ENCODE data around the gene SLN.

DNA sequence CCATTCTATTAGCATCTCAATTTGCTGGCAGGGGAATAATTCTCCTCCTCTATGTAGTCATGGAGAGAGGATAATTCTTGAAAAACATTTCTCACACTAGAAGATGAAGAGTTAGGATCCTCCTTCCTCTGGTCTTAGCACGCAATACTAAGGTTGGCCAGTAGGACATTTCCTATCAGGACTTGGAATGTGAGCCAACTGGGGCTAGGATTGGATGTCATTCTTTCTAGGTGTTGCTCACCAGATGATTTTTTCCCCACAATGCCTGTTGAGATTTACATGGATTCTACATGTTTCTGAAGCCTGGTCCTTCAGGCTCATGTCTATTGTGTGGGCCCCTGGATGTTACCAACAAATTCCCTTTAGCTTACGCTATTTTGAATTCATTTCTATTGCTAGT is 28.0 kb downstream of the SLN start:
- TF ChIP-seq, protein P1, sequence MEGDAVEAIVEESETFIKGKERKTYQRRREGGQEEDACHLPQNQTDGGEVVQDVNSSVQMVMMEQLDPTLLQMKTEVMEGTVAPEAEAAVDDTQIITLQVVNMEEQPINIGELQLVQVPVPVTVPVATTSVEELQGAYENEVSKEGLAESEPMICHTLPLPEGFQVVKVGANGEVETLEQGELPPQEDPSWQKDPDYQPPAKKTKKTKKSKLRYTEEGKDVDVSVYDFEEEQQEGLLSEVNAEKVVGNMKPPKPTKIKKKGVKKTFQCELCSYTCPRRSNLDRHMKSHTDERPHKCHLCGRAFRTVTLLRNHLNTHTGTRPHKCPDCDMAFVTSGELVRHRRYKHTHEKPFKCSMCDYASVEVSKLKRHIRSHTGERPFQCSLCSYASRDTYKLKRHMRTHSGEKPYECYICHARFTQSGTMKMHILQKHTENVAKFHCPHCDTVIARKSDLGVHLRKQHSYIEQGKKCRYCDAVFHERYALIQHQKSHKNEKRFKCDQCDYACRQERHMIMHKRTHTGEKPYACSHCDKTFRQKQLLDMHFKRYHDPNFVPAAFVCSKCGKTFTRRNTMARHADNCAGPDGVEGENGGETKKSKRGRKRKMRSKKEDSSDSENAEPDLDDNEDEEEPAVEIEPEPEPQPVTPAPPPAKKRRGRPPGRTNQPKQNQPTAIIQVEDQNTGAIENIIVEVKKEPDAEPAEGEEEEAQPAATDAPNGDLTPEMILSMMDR (conservative IDR thresholded peaks at IDR 0.05; ENCODE audit: low read length): peak; percentile 45
- no peak for TF ChIP-seq EZH2phosphoT487 (IDR thresholded peaks at IDR 0.05; ENCODE audit: borderline replicate concordance)

Data from Loucy (cell line).